NB4 (cell line): Measurements from ENCODE around the gene ADORA2A.

Experiments
- POLR2A ChIP-seq: IDR thresholded peaks from 2 replicates; pipeline ENCODE4 v1.6.1; 2011; ENCODE audit warnings: mild to moderate bottlenecking; ENCODE audit not compliant: insufficient read length; ENCODE audit errors: extremely low read depth
- TF ChIP-seq, protein P1 (sequence below): IDR thresholded peaks from one replicate; pipeline ENCODE4 v1.5.1; 2012; ENCODE audit warnings: low read depth, low read length
- TF ChIP-seq, protein P2 (sequence below): IDR thresholded peaks from 2 replicates; pipeline ENCODE4 v1.6.1; 2011; ENCODE audit warnings: low read depth, low read length

- TF ChIP-seq, protein P1, sequence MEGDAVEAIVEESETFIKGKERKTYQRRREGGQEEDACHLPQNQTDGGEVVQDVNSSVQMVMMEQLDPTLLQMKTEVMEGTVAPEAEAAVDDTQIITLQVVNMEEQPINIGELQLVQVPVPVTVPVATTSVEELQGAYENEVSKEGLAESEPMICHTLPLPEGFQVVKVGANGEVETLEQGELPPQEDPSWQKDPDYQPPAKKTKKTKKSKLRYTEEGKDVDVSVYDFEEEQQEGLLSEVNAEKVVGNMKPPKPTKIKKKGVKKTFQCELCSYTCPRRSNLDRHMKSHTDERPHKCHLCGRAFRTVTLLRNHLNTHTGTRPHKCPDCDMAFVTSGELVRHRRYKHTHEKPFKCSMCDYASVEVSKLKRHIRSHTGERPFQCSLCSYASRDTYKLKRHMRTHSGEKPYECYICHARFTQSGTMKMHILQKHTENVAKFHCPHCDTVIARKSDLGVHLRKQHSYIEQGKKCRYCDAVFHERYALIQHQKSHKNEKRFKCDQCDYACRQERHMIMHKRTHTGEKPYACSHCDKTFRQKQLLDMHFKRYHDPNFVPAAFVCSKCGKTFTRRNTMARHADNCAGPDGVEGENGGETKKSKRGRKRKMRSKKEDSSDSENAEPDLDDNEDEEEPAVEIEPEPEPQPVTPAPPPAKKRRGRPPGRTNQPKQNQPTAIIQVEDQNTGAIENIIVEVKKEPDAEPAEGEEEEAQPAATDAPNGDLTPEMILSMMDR, result no peak
- TF ChIP-seq POLR2A, result no peak
- TF ChIP-seq, protein P2, sequence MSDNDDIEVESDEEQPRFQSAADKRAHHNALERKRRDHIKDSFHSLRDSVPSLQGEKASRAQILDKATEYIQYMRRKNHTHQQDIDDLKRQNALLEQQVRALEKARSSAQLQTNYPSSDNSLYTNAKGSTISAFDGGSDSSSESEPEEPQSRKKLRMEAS, result no peak
Observed at GRCh38 chr22:24466716-24467328, 39.4 kb downstream of the ADORA2A start.
